Measurements from ENCODE around the gene COBLL1. TPM values are rescaled to one million over a fixed set of nuclear protein-coding genes. Genes with fewer than 3 reads are reported as not detected.

The COBLL1 gene
- total RNA-seq, 1 donor from 2014 or later = 222 TPM

- peak; percentile 62 for ATAC-seq (ENCODE audit: low read depth)
- Mint-ChIP-seq H3K27me3 (no peaks in the 10 kb centered on the region), H3K9me3 (no peaks in the 10 kb centered on the region), H3K4me1 (peaks cover 72% of the 10 kb centered on the region), H3K4me3 (peak overlapping the region; percentile 21), H3K36me3 (ENCODE audit: low read depth) (peaks cover 67% of the 10 kb centered on the region), H3K27ac (peak overlapping the region; percentile 74)
- DNase-seq = peak; percentile 29
- ChIA-PET POLR2A (interaction anchor here (0.6 to 5.4 kb wide), 4 partner anchors 23 to 176 kb away, joined by 8 to 52 read pairs (median 30); partner anchors contain the start of gene COBLL1), CTCF (interaction anchor here (0.7 to 8.0 kb wide), 17 partner anchors 19 to 466 kb away, joined by 3 to 81 read pairs (median 4); partner anchors contain the start of genes COBLL1 and SCN3A)
- TF ChIP-seq, protein P1, sequence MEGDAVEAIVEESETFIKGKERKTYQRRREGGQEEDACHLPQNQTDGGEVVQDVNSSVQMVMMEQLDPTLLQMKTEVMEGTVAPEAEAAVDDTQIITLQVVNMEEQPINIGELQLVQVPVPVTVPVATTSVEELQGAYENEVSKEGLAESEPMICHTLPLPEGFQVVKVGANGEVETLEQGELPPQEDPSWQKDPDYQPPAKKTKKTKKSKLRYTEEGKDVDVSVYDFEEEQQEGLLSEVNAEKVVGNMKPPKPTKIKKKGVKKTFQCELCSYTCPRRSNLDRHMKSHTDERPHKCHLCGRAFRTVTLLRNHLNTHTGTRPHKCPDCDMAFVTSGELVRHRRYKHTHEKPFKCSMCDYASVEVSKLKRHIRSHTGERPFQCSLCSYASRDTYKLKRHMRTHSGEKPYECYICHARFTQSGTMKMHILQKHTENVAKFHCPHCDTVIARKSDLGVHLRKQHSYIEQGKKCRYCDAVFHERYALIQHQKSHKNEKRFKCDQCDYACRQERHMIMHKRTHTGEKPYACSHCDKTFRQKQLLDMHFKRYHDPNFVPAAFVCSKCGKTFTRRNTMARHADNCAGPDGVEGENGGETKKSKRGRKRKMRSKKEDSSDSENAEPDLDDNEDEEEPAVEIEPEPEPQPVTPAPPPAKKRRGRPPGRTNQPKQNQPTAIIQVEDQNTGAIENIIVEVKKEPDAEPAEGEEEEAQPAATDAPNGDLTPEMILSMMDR (IDR thresholded peaks at IDR 0.05) = no peak
- intact Hi-C loops (cut with micrococcal nuclease) = loop anchor here (1.0 to 10.0 kb wide), 10 partner anchors 60 to 1135 kb away; partner anchors contain the start of gene SCN3A
Observed at GRCh38 chr2:164737612-164738081, 104.0 kb downstream of the COBLL1 start.

DNA sequence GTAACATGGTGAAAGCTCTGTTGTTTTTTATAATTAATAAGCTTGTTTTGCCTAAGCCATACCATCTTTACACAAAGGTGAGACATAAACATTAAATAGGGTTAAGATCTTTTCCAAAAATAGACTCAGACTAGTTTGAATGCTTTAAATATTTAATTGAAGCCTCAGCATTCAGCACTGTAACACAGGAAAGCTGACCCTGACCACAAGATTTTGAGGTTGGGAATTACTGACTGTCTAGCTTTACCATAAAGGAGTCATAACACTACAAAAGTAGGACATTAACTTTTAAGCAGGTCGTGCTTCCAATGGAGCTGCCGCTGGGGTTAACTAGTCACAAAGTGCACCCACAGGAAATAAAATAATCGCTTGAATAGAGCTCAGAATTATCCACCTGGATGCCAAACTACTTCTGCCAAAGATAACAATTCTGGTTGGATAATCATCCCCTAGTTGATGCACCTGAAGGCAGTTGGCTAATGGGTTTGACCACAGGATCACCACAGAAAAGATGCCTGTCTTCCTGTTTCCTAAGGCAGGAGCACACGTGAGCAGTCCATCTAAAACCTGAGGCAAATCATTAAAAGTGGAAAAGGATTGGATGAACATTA, 106.2 kb downstream of the COBLL1 start:
- Mint-ChIP-seq H3K27me3 (no peaks in the 10 kb centered on the region), H3K4me1 (peaks cover 55% of the 10 kb centered on the region), H3K36me3 (ENCODE audit: low read depth) (peaks cover 57% of the 10 kb centered on the region), H3K4me3 (no peak overlapping the region), H3K9me3 (no peaks in the 10 kb centered on the region), H3K27ac (no peak overlapping the region)
- intact Hi-C loops (cut with micrococcal nuclease) = loop anchor here (5.0 to 10.0 kb wide), 4 partner anchors 62 to 1137 kb away; no protein-coding TSS in a partner anchor
- DNase-seq (no peak), ATAC-seq (ENCODE audit: low read depth) (no peak)
- POLR2A ChIA-PET = interaction anchor here (1.8 kb wide), 1 partner anchor 106 kb away, joined by 6 read pairs; the partner anchor contains the start of gene COBLL1
- TF ChIP-seq, protein P1 (IDR thresholded peaks at IDR 0.05) = no peak
- CTCF ChIA-PET = interaction anchor here (1.2 to 8.0 kb wide), 6 partner anchors 107 to 281 kb away, joined by 4 to 81 read pairs (median 6); partner anchors contain the start of gene COBLL1

DNA sequence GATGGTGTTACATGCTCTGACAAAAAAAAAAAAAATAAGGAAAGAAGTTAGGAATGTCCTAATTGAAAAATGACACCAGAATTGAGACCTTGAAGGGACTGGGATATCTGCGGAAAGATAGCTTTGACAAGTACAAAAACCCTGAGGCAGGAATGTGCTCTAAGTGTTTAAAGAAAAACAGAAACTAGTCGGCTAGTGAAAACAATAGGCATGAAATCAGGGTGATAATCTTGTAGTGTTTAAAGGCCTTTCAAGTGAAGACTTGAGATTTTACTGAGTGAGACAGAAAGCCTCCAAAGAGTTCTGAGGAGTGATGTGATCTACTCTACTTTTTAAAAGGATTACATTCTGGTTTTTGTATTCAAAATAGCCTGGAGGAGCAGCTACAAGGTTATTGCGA, 107.4 kb downstream of the COBLL1 start:
- H3K27me3 Mint-ChIP-seq = no peaks in the 10 kb centered on the region
- peak overlapping the region; percentile 0 for H3K27ac Mint-ChIP-seq
- ChIA-PET CTCF (interaction anchor here (0.7 to 8.0 kb wide), 4 partner anchors 102 to 283 kb away, joined by 3 to 81 read pairs (median 11); partner anchors contain the start of gene COBLL1), POLR2A (no interaction called here)
- H3K4me1 Mint-ChIP-seq = peaks cover 43% of the 10 kb centered on the region
- no peak for DNase-seq
- TF ChIP-seq, protein P1 (IDR thresholded peaks at IDR 0.05) = no peak
- H3K36me3 Mint-ChIP-seq (ENCODE audit: low read depth) = peaks cover 57% of the 10 kb centered on the region
- intact Hi-C loops (cut with micrococcal nuclease) = loop anchor here (1.0 to 10.0 kb wide), 2 partner anchors 8 to 671 kb away; no protein-coding TSS in a partner anchor
- no peaks in the 10 kb centered on the region for H3K9me3 Mint-ChIP-seq
- no peak for ATAC-seq (ENCODE audit: low read depth)
- H3K4me3 Mint-ChIP-seq = no peak overlapping the region

- no peak for DNase-seq
- ChIA-PET CTCF (no interaction called here), POLR2A (no interaction called here)
- no peaks in the 10 kb centered on the region for H3K27me3 Mint-ChIP-seq
- intact Hi-C loops (cut with micrococcal nuclease) = no loop called here
- no peaks in the 10 kb centered on the region for H3K9me3 Mint-ChIP-seq
- H3K36me3 Mint-ChIP-seq (ENCODE audit: low read depth) = peaks cover 52% of the 10 kb centered on the region
- TF ChIP-seq, protein P1 (IDR thresholded peaks at IDR 0.05) = no peak
- H3K4me3 Mint-ChIP-seq = no peak overlapping the region
- H3K27ac Mint-ChIP-seq = no peak overlapping the region
- H3K4me1 Mint-ChIP-seq = peaks cover 19% of the 10 kb centered on the region
- no peak for ATAC-seq (ENCODE audit: low read depth)
Observed at GRCh38 chr2:164725542-164725941, 116.1 kb downstream of the COBLL1 start.
